ENCODE measurements around the gene ABCD1.
"Not testable (repeated sequence)": the region's sequence is repeated elsewhere in the genome, so short reads cannot be mapped to it uniquely, and the experiment has no call there.

Gene ABCD1

GRCh38 chrX:153724252-153725038 lies at the start of gene ABCD1, which contains the start of gene BCAP31:
Gene ABCD1, plus strand, starts transcription at chrX:153724856. Its CDS starts 411 bp downstream, at chrX:153725267.
Gene BCAP31, minus strand, starts transcription at chrX:153724387. Its CDS starts 1,143 bp downstream, at chrX:153723244.
- DNase-seq (ENCODE audit: low read depth, low spot score), result peak; percentile 65

- DNase-seq (ENCODE audit: low read depth, low spot score), result no peak
Observed at GRCh38 chrX:153681175-153681574, 43.5 kb upstream of the ABCD1 start.

- not testable (repeated sequence) for DNase-seq (ENCODE audit: low read depth, low spot score)
Observed at GRCh38 chrX:153683486-153683885, 41.2 kb upstream of the ABCD1 start.

GRCh38 chrX:153684467-153685155 lies 40.0 kb upstream of the ABCD1 start:
- DNase-seq (ENCODE audit: low read depth, low spot score), result no peak

GRCh38 chrX:153685156-153685536 lies 39.5 kb upstream of the ABCD1 start:
- no peak for DNase-seq (ENCODE audit: low read depth, low spot score)

- no peak for DNase-seq (ENCODE audit: low read depth, low spot score)
Observed at GRCh38 chrX:153685751-153686696, 38.6 kb upstream of the ABCD1 start.

- no peak for DNase-seq (ENCODE audit: low read depth, low spot score)
Observed at GRCh38 chrX:153686711-153687110, 37.9 kb upstream of the ABCD1 start.

- no peak for DNase-seq (ENCODE audit: low read depth, low spot score)
Observed at GRCh38 chrX:153687121-153688039, 37.3 kb upstream of the ABCD1 start, which contains the start of gene SLC6A8. Gene SLC6A8, plus strand, starts transcription at chrX:153687926. Its CDS starts 649 bp downstream, at chrX:153688575.

- no peak for DNase-seq (ENCODE audit: low read depth, low spot score)
Observed at GRCh38 chrX:153688071-153688470, 36.6 kb upstream of the ABCD1 start.

- no peak for DNase-seq (ENCODE audit: low read depth, low spot score)
Observed at GRCh38 chrX:153688506-153688905, 36.1 kb upstream of the ABCD1 start.

GRCh38 chrX:153688911-153689590 lies 35.6 kb upstream of the ABCD1 start:
- DNase-seq (ENCODE audit: low read depth, low spot score), result no peak

GRCh38 chrX:153689654-153690465 lies 34.8 kb upstream of the ABCD1 start:
- DNase-seq (ENCODE audit: low read depth, low spot score), result no peak

- no peak for DNase-seq (ENCODE audit: low read depth, low spot score)
Observed at GRCh38 chrX:153690466-153690865, 34.2 kb upstream of the ABCD1 start.

GRCh38 chrX:153691032-153691827 lies 33.4 kb upstream of the ABCD1 start:
- DNase-seq (ENCODE audit: low read depth, low spot score), result not testable (repeated sequence)

- no peak for DNase-seq (ENCODE audit: low read depth, low spot score)
Observed at GRCh38 chrX:153692003-153692402, 32.7 kb upstream of the ABCD1 start.

GRCh38 chrX:153692611-153693156 lies 32.0 kb upstream of the ABCD1 start:
- no peak for DNase-seq (ENCODE audit: low read depth, low spot score)

GRCh38 chrX:153693216-153694086 lies 31.2 kb upstream of the ABCD1 start:
- no peak for DNase-seq (ENCODE audit: low read depth, low spot score)

All from activated naive CD8-positive, alpha-beta T cell treated with anti-CD3 and anti-CD28 coated beads, Interleukin-2, amount 50 U/mL, for 16 hours (primary cell).